Endodermal cell (in vitro differentiated cells): ENCODE measurements around the gene HOXA9. TPM values are rescaled to one million over a fixed set of nuclear protein-coding genes. Genes with fewer than 3 reads are reported as not detected.

Experiments used
- DNase-seq: peaks from one replicate; pipeline ENCODE4 v3.0.0-alpha.2; 2017
- H3K27ac ChIP-seq: 2 replicates; pipeline ENCODE4 v1.5.1; 2013; ENCODE audit warnings: mild to moderate bottlenecking, low read depth, low read length, moderate library complexity
- H3K27me3 ChIP-seq: 2 replicates; pipeline ENCODE4 v1.6.1; 2013; ENCODE audit warnings: mild to moderate bottlenecking, low read length, moderate library complexity; ENCODE audit not compliant: insufficient read depth, control insufficient read depth, poor library complexity, severe bottlenecking
- H3K36me3 ChIP-seq: 2 replicates; pipeline ENCODE4 v1.7.0; 2013; ENCODE audit warnings: mild to moderate bottlenecking, low read length, moderate library complexity; ENCODE audit not compliant: control insufficient read depth, insufficient read depth
- H3K4me1 ChIP-seq: one replicate; pipeline ENCODE4 v1.7.0; 2013; ENCODE audit warnings: low read length; ENCODE audit not compliant: control insufficient read depth, insufficient read depth
- H3K4me3 ChIP-seq: 2 replicates; pipeline ENCODE4 v1.5.1; 2013; ENCODE audit warnings: mild to moderate bottlenecking, low read length, moderate library complexity
- H3K9ac ChIP-seq: 2 replicates; pipeline ENCODE4 v1.6.1; 2013; ENCODE audit warnings: mild to moderate bottlenecking, low read length, moderate library complexity; ENCODE audit not compliant: poor library complexity, severe bottlenecking; ENCODE audit errors: extremely low read depth
- H3K9me3 ChIP-seq: 2 replicates; pipeline ENCODE4 v1.6.1; 2013; ENCODE audit warnings: mild to moderate bottlenecking, low read length, moderate library complexity; ENCODE audit not compliant: control insufficient read depth
- H3K27ac Mint-ChIP-seq: 2 replicates; pipeline ENCODE4 v1.8.0; 2020; ENCODE audit warnings: mixed read lengths
- H3K27me3 Mint-ChIP-seq: 2 replicates; pipeline ENCODE4 v1.8.0; 2021; ENCODE audit warnings: mild to moderate bottlenecking, mixed read lengths; ENCODE audit not compliant: insufficient read depth
- H3K36me3 Mint-ChIP-seq: 2 replicates; pipeline ENCODE4 v1.8.0; 2020; ENCODE audit warnings: low read depth, mixed read lengths
- H3K4me1 Mint-ChIP-seq: 2 replicates; pipeline ENCODE4 v1.8.0; 2020; ENCODE audit warnings: mixed read lengths
- H3K4me3 Mint-ChIP-seq: 2 replicates; pipeline ENCODE4 v1.8.0; 2020; ENCODE audit warnings: mild to moderate bottlenecking, moderate library complexity, mixed read lengths
- H3K9me3 Mint-ChIP-seq: 2 replicates; pipeline ENCODE4 v1.8.0; 2020; ENCODE audit warnings: mild to moderate bottlenecking, mixed read lengths
- WGBS, 2 experiments: methylation state at CpG; one replicate each; pipeline versions ENCODE4 v1.1.5 to v1.1.7; 2013; ENCODE audit warnings: missing lambda C conversion rate in 2 of 2, mixed read lengths in 1 of 2; ENCODE audit not compliant: insufficient coverage in 1 of 2, insufficient read length in 1 of 2; 5-methylcytosine and 5-hydroxymethylcytosine counted together
- total RNA-seq, 2 donors: library from RNA; stranded (reverse); fragmentation: NEBNext Ultra II Directional in 1 of 2; extraction: Animal tissue kit (Norgen Biotek cat#: 25700) in 1 of 2; gene quantifications; 2 replicates in 1 of 2; 3 replicates in 1 of 2; pipeline ENCODE4 v1.2.1, GENCODE V29; 2021
- TF ChIP-seq, protein P1 (sequence below): fragments of 200-600 bp; sonication (generic); conservative IDR thresholded peaks from 2 replicates; pipeline ENCODE4 v1.5.0; 2021; ENCODE audit warnings: antibody characterized with exemption, mild to moderate bottlenecking

Gene HOXA9
- total RNA-seq, 2 donors from 2014 or later, result not detected

DNA sequence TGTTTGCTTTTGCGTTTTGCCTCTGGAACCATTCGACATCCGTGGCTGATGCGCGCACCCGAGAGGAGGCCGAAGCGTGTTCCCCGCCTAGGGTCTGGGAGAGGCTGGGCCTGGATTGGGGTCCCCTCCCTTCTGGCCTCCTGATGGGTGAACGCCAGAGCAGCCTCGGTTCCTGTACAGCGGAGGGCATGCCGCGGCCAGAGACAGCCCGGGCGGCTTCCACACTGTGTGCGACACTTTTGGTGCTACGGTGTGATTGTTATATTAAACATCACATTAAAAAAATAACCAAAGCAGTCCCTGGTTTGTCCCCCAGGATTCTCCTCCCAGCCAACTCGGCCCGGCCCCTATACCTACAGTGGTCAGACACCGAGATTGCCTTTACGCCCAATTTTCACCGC is 5.2 kb downstream of the HOXA9 start:
- Histone ChIP-seq H3K9ac (no peak overlapping the region), H3K4me1 (no peaks in the 10 kb centered on the region), H3K36me3 (no peaks in the 10 kb centered on the region), H3K9me3 (peaks cover 28% of the 10 kb centered on the region), H3K27me3 (peaks cover 100% of the 10 kb centered on the region), H3K27ac (peak overlapping the region; percentile 36), H3K4me3 (no peak overlapping the region)
- Mint-ChIP-seq H3K4me1 (no peaks in the 10 kb centered on the region), H3K4me3 (no peak overlapping the region), H3K9me3 (peaks cover 36% of the 10 kb centered on the region), H3K27ac (no peak overlapping the region), H3K36me3 (peaks cover 2% of the 10 kb centered on the region), H3K27me3 (peaks cover 99% of the 10 kb centered on the region)
- TF ChIP-seq, protein P1, sequence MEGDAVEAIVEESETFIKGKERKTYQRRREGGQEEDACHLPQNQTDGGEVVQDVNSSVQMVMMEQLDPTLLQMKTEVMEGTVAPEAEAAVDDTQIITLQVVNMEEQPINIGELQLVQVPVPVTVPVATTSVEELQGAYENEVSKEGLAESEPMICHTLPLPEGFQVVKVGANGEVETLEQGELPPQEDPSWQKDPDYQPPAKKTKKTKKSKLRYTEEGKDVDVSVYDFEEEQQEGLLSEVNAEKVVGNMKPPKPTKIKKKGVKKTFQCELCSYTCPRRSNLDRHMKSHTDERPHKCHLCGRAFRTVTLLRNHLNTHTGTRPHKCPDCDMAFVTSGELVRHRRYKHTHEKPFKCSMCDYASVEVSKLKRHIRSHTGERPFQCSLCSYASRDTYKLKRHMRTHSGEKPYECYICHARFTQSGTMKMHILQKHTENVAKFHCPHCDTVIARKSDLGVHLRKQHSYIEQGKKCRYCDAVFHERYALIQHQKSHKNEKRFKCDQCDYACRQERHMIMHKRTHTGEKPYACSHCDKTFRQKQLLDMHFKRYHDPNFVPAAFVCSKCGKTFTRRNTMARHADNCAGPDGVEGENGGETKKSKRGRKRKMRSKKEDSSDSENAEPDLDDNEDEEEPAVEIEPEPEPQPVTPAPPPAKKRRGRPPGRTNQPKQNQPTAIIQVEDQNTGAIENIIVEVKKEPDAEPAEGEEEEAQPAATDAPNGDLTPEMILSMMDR, result no peak
- 73 to 74% methylated on average over 18 to 23 of the region's 23 CpGs for whole genome bisulfite sequencing, 2 experiments
- peak; percentile 46 for DNase-seq

- H3K27ac ChIP-seq, result peak overlapping the region; percentile 36
- H3K4me3 ChIP-seq, result no peak overlapping the region
- no peaks in the 10 kb centered on the region for H3K4me1 Mint-ChIP-seq
- H3K9ac ChIP-seq, result no peak overlapping the region
- WGBS, 2 experiments, result 73 to 78% methylated on average over 23 to 25 of the region's 27 CpGs
- peaks cover 99% of the 10 kb centered on the region for H3K27me3 Mint-ChIP-seq
- no peaks in the 10 kb centered on the region for H3K4me1 ChIP-seq
- no peak overlapping the region for H3K27ac Mint-ChIP-seq
- no peaks in the 10 kb centered on the region for H3K36me3 ChIP-seq
- peaks cover 40% of the 10 kb centered on the region for H3K9me3 Mint-ChIP-seq
- peaks cover 33% of the 10 kb centered on the region for H3K9me3 ChIP-seq
- no peak overlapping the region for H3K4me3 Mint-ChIP-seq
- H3K36me3 Mint-ChIP-seq, result peaks cover 2% of the 10 kb centered on the region
- H3K27me3 ChIP-seq, result peaks cover 100% of the 10 kb centered on the region
- peak; percentile 42 for DNase-seq
- TF ChIP-seq, protein P1, result no peak
Observed at GRCh38 chr7:27159266-27160144, 5.8 kb downstream of the HOXA9 start.

- Mint-ChIP-seq H3K27ac (no peak overlapping the region), H3K4me1 (no peaks in the 10 kb centered on the region), H3K27me3 (peaks cover 99% of the 10 kb centered on the region), H3K4me3 (no peak overlapping the region), H3K36me3 (peaks cover 2% of the 10 kb centered on the region), H3K9me3 (peaks cover 43% of the 10 kb centered on the region)
- DNase-seq, result peak; percentile 44
- Histone ChIP-seq H3K9me3 (peaks cover 34% of the 10 kb centered on the region), H3K4me3 (no peak overlapping the region), H3K4me1 (no peaks in the 10 kb centered on the region), H3K27me3 (peaks cover 100% of the 10 kb centered on the region), H3K9ac (no peak overlapping the region), H3K27ac (peak overlapping the region; percentile 71), H3K36me3 (no peaks in the 10 kb centered on the region)
- TF ChIP-seq, protein P1, result no peak
- 63 to 66% methylated on average over 28 to 35 of the region's 35 CpGs for WGBS, 2 experiments
Observed at GRCh38 chr7:27158436-27159265, 6.7 kb downstream of the HOXA9 start.
